ENCODE measurements around the gene DHX36.

DHX36 gene

DNA sequence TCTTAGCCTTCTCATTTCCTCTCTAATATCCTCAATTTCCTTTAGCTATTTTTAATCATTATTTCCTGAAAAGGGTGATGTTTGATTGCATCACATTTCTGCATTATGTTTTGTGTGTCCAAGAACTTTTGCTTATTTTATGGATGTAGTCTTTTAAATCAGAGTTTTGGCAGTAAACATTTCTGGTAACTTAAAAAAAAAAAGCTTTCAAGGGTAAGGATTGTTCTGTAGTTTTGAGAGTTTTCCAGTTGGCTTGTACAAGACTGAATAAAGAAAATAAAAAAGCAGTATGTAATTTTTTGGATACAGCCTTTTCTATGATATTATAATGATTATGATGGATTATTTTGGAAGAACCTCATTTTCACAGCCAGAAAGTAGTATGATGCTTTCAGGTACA is 99.4 kb downstream of the DHX36 start:
- TF ChIP-seq, protein P1, sequence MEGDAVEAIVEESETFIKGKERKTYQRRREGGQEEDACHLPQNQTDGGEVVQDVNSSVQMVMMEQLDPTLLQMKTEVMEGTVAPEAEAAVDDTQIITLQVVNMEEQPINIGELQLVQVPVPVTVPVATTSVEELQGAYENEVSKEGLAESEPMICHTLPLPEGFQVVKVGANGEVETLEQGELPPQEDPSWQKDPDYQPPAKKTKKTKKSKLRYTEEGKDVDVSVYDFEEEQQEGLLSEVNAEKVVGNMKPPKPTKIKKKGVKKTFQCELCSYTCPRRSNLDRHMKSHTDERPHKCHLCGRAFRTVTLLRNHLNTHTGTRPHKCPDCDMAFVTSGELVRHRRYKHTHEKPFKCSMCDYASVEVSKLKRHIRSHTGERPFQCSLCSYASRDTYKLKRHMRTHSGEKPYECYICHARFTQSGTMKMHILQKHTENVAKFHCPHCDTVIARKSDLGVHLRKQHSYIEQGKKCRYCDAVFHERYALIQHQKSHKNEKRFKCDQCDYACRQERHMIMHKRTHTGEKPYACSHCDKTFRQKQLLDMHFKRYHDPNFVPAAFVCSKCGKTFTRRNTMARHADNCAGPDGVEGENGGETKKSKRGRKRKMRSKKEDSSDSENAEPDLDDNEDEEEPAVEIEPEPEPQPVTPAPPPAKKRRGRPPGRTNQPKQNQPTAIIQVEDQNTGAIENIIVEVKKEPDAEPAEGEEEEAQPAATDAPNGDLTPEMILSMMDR (IDR thresholded peaks at IDR 0.05; ENCODE audit: low read depth, low read length): no peak
- in situ Hi-C loops (cut with HindIII; ENCODE audit: low sequenced_read_pairs): no loop called here
- H3K4me3 ChIP-seq (ENCODE audit: low read depth, low read length): no peak overlapping the region
- no peak for DNase-seq (ENCODE audit: low read depth, low spot score)

DNA sequence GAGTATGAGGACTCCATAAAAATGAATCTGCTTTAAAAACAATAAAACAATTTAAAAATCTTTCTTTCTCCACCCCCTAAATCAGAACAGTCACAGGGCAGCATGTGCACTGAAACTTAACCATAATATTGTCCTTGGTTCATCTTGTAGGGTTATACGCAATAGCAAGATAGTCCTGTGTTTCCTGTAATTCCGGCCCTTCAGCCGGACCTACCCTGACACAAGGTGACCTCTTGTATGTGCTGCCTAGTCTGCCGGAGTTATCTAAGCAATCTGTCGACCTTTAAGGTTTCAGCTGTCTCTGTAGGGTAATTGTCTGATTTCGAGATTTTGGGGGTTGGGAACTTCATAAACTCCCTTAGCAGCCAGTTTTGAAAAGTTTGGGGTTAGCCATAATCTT is 99.9 kb downstream of the DHX36 start:
- no peak for DNase-seq (ENCODE audit: low read depth, low spot score)
- no peak overlapping the region for H3K4me3 ChIP-seq (ENCODE audit: low read depth, low read length)
- TF ChIP-seq, protein P1 (IDR thresholded peaks at IDR 0.05; ENCODE audit: low read depth, low read length): no peak
- in situ Hi-C loops (cut with HindIII; ENCODE audit: low sequenced_read_pairs): no loop called here

DNA sequence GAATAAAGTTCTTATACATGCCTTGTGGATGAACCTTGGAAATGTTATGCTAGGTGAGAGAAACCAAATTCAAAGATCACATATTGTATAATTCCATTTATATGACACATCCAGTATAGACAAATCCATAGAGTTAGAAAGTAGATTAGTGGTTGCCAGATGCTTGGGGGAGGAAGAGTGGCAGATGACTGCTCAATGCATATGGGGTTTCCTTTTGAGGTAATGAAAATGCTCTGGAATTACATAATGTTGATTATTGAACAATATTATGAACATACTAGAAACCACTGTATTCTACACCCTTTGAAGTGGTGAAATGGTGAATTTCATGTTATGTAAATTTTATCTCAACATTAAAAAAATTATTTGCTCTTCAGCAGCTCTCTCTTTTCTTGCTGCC is 100.8 kb downstream of the DHX36 start:
- TF ChIP-seq, protein P1 (IDR thresholded peaks at IDR 0.05; ENCODE audit: low read depth, low read length): no peak
- H3K4me3 ChIP-seq (ENCODE audit: low read depth, low read length): no peak overlapping the region
- DNase-seq (ENCODE audit: low read depth, low spot score): no peak
- in situ Hi-C loops (cut with HindIII; ENCODE audit: low sequenced_read_pairs): no loop called here

Measured in astrocyte of the spinal cord (primary cell).